K562 (cell line): ENCODE data around the gene SUV39H2. TPM values are rescaled to one million over a fixed set of nuclear protein-coding genes. Genes with fewer than 3 reads are reported as not detected.

Experiments
- NR2C1 ChIP-seq, 2 experiments: fragments of 450-650 bp; IDR thresholded peaks; 2 replicates each; pipeline ENCODE4 v1.6.1; 2017; ENCODE audit warnings: mild to moderate bottlenecking in 2 of 2, antibody characterized with exemption in 1 of 2, inconsistent platforms in 1 of 2, missing compliant biosample characterization in 1 of 2, missing genetic modification characterization in 1 of 2
- RBM14 ChIP-seq: fragments of 200-400 bp; formaldehyde crosslinking; IDR thresholded peaks from 2 replicates; pipeline ENCODE4 v1.6.1; 2018; ENCODE audit warnings: low read depth, mild to moderate bottlenecking, low read length, moderate library complexity, borderline replicate concordance; ENCODE audit not compliant: insufficient read depth
- USF1 ChIP-seq: sonication (generic); formaldehyde crosslinking; IDR thresholded peaks from 2 replicates; pipeline ENCODE4 v1.9.0; 2022; ENCODE audit warnings: mild to moderate bottlenecking, missing genetic modification reagents
- polyA plus RNA-seq, 8 experiments: library from polyadenylated mRNA; depleted of rRNA in 4 of 8; stranded (reverse) in 5 of 8; unstranded in 3 of 8; fragments of >200 nt; fragmentation: Nextera tagmentation in 2 of 8; fragmentation: Illumina TruSeq in 1 of 8; extraction: Ambion mirVana in 2 of 8; extraction: Trizol in 1 of 8; gene quantifications; 2 replicates each; pipeline versions ENCODE4 v1.2.1 to v1.2.3, GENCODE V29; 2011 to 2014; ENCODE audit warnings: inconsistent platforms in 1 of 8, missing spikeins in 1 of 8
- total RNA-seq, 7 experiments: library from RNA; depleted of rRNA in 6 of 7; stranded (reverse); fragments of >200 nt in 6 of 7; fragmentation: Illumina TruSeq in 2 of 7; extraction: Trizol in 2 of 7; gene quantifications; 2 replicates each; pipeline versions ENCODE4 v1.2.1 to v1.2.3, GENCODE V29; 2011 to 2021; ENCODE audit warnings: low replicate concordance in 1 of 7
- TF ChIP-seq, protein P1 (sequence below), 2 experiments: fragments of 450-650 bp in 1 of 2; sonication (generic) in 1 of 2; formaldehyde crosslinking in 1 of 2; IDR thresholded peaks; 2 replicates each; pipeline versions ENCODE4 v1.7.1 to v1.9.0; 2016 to 2022; ENCODE audit warnings: inconsistent platforms in 1 of 2, mild to moderate bottlenecking in 1 of 2, missing genetic modification reagents in 1 of 2
- TF ChIP-seq, protein P2 (sequence below), 2 experiments: fragments of 150-350 bp in 1 of 2; IDR thresholded peaks; 2 replicates each; pipeline ENCODE4 v1.6.1; 2012 to 2016; ENCODE audit warnings: low read depth in 2 of 2, low read length in 2 of 2, mild to moderate bottlenecking in 1 of 2, moderate library complexity in 1 of 2

Gene SUV39H2
- total and polyA plus RNA-seq, 9 of the 15 experiments (the other 6 are each of a cell fraction or from before 2014, with no cell fraction given): 24.1 to 54.3 (median 41.3) TPM

GRCh38 chr10:14839305-14839695 lies 39.4 kb upstream of the SUV39H2 start (continued):
- TF ChIP-seq, protein P1, sequence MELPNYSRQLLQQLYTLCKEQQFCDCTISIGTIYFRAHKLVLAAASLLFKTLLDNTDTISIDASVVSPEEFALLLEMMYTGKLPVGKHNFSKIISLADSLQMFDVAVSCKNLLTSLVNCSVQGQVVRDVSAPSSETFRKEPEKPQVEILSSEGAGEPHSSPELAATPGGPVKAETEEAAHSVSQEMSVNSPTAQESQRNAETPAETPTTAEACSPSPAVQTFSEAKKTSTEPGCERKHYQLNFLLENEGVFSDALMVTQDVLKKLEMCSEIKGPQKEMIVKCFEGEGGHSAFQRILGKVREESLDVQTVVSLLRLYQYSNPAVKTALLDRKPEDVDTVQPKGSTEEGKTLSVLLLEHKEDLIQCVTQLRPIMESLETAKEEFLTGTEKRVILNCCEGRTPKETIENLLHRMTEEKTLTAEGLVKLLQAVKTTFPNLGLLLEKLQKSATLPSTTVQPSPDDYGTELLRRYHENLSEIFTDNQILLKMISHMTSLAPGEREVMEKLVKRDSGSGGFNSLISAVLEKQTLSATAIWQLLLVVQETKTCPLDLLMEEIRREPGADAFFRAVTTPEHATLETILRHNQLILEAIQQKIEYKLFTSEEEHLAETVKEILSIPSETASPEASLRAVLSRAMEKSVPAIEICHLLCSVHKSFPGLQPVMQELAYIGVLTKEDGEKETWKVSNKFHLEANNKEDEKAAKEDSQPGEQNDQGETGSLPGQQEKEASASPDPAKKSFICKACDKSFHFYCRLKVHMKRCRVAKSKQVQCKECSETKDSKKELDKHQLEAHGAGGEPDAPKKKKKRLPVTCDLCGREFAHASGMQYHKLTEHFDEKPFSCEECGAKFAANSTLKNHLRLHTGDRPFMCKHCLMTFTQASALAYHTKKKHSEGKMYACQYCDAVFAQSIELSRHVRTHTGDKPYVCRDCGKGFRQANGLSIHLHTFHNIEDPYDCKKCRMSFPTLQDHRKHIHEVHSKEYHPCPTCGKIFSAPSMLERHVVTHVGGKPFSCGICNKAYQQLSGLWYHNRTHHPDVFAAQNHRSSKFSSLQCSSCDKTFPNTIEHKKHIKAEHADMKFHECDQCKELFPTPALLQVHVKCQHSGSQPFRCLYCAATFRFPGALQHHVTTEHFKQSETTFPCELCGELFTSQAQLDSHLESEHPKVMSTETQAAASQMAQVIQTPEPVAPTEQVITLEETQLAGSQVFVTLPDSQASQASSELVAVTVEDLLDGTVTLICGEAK (IDR thresholded peaks at IDR 0.05): peak; percentile 33; the same call in 1 of the 2 replicates
- TF ChIP-seq, protein P1 (CRISPR knock-in tag; IDR thresholded peaks at IDR 0.05): no peak
- TF ChIP-seq USF1 (CRISPR knock-in tag): peak; percentile 12; the same call in 1 of the 2 replicates
- no peak for TF ChIP-seq NR2C1 (IDR thresholded peaks at IDR 0.05)
- TF ChIP-seq NR2C1 (tag; IDR thresholded peaks at IDR 0.05): no peak
- TF ChIP-seq RBM14: no peak
- TF ChIP-seq, protein P2, sequence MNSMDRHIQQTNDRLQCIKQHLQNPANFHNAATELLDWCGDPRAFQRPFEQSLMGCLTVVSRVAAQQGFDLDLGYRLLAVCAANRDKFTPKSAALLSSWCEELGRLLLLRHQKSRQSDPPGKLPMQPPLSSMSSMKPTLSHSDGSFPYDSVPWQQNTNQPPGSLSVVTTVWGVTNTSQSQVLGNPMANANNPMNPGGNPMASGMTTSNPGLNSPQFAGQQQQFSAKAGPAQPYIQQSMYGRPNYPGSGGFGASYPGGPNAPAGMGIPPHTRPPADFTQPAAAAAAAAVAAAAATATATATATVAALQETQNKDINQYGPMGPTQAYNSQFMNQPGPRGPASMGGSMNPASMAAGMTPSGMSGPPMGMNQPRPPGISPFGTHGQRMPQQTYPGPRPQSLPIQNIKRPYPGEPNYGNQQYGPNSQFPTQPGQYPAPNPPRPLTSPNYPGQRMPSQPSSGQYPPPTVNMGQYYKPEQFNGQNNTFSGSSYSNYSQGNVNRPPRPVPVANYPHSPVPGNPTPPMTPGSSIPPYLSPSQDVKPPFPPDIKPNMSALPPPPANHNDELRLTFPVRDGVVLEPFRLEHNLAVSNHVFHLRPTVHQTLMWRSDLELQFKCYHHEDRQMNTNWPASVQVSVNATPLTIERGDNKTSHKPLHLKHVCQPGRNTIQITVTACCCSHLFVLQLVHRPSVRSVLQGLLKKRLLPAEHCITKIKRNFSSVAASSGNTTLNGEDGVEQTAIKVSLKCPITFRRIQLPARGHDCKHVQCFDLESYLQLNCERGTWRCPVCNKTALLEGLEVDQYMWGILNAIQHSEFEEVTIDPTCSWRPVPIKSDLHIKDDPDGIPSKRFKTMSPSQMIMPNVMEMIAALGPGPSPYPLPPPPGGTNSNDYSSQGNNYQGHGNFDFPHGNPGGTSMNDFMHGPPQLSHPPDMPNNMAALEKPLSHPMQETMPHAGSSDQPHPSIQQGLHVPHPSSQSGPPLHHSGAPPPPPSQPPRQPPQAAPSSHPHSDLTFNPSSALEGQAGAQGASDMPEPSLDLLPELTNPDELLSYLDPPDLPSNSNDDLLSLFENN (IDR thresholded peaks at IDR 0.05; ENCODE audit: low read depth in 2 of 2, low read length in 2 of 2): no peak
